Loucy (cell line): Measurements from ENCODE around the gene NMT1.

Experiments
- H2AFZ ChIP-seq: fragments of 200-600 bp; sonication (generic); 2 replicates; pipeline ENCODE4 v1.6.0; 2016; ENCODE audit warnings: antibody characterized with exemption, mild to moderate bottlenecking, low read length, moderate library complexity
- H3F3A ChIP-seq: fragments of 200-600 bp; 2 replicates; pipeline ENCODE4 v1.6.0; 2016; ENCODE audit warnings: antibody characterized with exemption, low read depth, mild to moderate bottlenecking
- H3K27me3 ChIP-seq: fragments of 200-600 bp; sonication (generic); 2 replicates; pipeline ENCODE4 v1.6.1; 2014; ENCODE audit warnings: low read length, mild to moderate bottlenecking; ENCODE audit not compliant: insufficient read depth, poor library complexity, severe bottlenecking
- H3K36me3 ChIP-seq: fragments of 200-600 bp; sonication (generic); 2 replicates; pipeline ENCODE4 v1.6.1; 2016; ENCODE audit warnings: low read length; ENCODE audit not compliant: insufficient read depth
- H3K4me1 ChIP-seq: fragments of 200-600 bp; sonication (generic); 2 replicates; pipeline ENCODE4 v1.5.1; 2014; ENCODE audit warnings: low read length, mild to moderate bottlenecking; ENCODE audit not compliant: insufficient read depth, poor library complexity, severe bottlenecking
- H3K4me2 ChIP-seq: fragments of 200-600 bp; sonication (generic); 2 replicates; pipeline ENCODE4 v1.6.0; 2014; ENCODE audit warnings: antibody characterized with exemption, low read length, low read depth, mild to moderate bottlenecking; ENCODE audit not compliant: poor library complexity, severe bottlenecking
- H3K4me3 ChIP-seq: fragments of 200-600 bp; sonication (generic); 2 replicates; pipeline ENCODE4 v1.5.1; 2014; ENCODE audit warnings: low read length, mild to moderate bottlenecking, mixed read lengths; ENCODE audit not compliant: poor library complexity, severe bottlenecking
- H3K79me2 ChIP-seq: fragments of 200-600 bp; sonication (generic); 2 replicates; pipeline ENCODE4 v1.6.1; 2014; ENCODE audit warnings: low read length; ENCODE audit not compliant: insufficient read depth
- H3K9ac ChIP-seq: fragments of 200-600 bp; sonication (generic); 2 replicates; pipeline ENCODE4 v1.6.0; 2014; ENCODE audit warnings: mild to moderate bottlenecking, low read depth, low read length, moderate library complexity; ENCODE audit not compliant: poor library complexity, severe bottlenecking
- H3K9me2 ChIP-seq: fragments of 200-600 bp; sonication (generic); replicated peaks from 2 replicates; pipeline ENCODE4 v1.6.1; 2016; ENCODE audit warnings: low read depth, low read length, mixed read lengths
- H3K9me3 ChIP-seq: fragments of 200-600 bp; sonication (generic); 2 replicates; pipeline ENCODE4 v1.6.1; 2014; ENCODE audit warnings: mild to moderate bottlenecking, antibody characterized with exemption, low read length, low read depth; ENCODE audit not compliant: insufficient read depth
- H4K20me1 ChIP-seq: fragments of 200-600 bp; sonication (generic); 2 replicates; pipeline ENCODE4 v1.6.0; 2014; ENCODE audit warnings: antibody characterized with exemption, low read length, mild to moderate bottlenecking; ENCODE audit not compliant: insufficient read depth, poor library complexity, severe bottlenecking
- EZH2phosphoT487 ChIP-seq: fragments of 200-600 bp; IDR thresholded peaks from 2 replicates; pipeline ENCODE4 v1.6.1; 2018; ENCODE audit warnings: antibody characterized with exemption, mild to moderate bottlenecking, moderate library complexity, borderline replicate concordance
- TF ChIP-seq, protein P1 (sequence below): fragments of 200-600 bp; sonication (generic); conservative IDR thresholded peaks from 2 replicates; pipeline ENCODE4 v1.5.1; 2014; ENCODE audit warnings: mild to moderate bottlenecking, antibody characterized with exemption, low read length

The NMT1 gene

DNA sequence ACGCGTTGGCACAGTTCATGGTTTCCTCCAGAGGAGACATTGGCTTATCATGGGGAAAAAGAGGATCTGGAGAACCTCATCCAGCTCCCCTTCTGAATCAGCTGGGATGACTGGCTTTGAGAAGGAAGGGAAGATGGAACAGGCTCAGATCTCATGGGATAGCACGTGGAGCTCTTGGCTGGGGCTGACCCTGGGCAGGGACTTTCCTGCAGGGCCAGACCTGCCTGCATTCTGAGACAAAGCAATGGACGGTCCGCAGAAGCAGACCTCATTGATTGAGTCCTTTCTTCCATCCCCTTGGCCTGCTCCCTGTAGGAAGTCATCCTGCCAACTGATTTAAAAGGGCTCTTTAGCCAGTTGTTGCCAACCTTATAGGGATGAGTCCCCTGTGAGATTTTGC, 45.0 kb downstream of the NMT1 start:
- H3K4me3 ChIP-seq = no peak overlapping the region
- no peaks in the 10 kb centered on the region for H4K20me1 ChIP-seq

DNA sequence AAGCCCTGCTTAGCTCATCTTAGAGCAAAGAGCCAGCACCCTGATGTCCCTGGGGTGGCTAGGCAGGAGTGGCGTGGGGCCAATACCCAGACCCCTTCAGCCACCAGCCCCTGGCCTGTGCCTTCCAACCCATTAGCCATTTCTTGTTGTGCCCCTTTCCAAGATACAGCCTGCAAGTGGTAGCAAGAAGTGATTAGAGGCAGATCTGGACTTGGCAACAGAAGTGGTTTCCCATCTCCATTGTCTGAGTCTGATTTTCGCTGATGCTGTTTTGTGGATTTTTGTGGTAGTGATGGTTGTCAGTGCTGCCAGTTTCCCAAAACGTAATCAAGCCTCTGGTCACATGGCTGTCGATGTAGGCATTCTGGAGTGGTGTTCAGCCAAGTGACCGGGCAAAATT, 45.5 kb downstream of the NMT1 start:
- no peak overlapping the region for H2AFZ ChIP-seq
- H3K27me3 ChIP-seq = no peaks in the 10 kb centered on the region
- H3K36me3 ChIP-seq = peaks cover 64% of the 10 kb centered on the region; the same call in 1 of the 2 replicates
- H3F3A ChIP-seq = no peaks in the 10 kb centered on the region
- no peaks in the 10 kb centered on the region for H3K4me1 ChIP-seq
- H3K4me2 ChIP-seq = no peak overlapping the region
- H3K9me2 ChIP-seq = no peaks in the 10 kb centered on the region
- H3K9ac ChIP-seq = no peak overlapping the region
- H3K4me3 ChIP-seq = no peak overlapping the region
- no peaks in the 10 kb centered on the region for H4K20me1 ChIP-seq
- TF ChIP-seq EZH2phosphoT487 = no peak
- TF ChIP-seq, protein P1, sequence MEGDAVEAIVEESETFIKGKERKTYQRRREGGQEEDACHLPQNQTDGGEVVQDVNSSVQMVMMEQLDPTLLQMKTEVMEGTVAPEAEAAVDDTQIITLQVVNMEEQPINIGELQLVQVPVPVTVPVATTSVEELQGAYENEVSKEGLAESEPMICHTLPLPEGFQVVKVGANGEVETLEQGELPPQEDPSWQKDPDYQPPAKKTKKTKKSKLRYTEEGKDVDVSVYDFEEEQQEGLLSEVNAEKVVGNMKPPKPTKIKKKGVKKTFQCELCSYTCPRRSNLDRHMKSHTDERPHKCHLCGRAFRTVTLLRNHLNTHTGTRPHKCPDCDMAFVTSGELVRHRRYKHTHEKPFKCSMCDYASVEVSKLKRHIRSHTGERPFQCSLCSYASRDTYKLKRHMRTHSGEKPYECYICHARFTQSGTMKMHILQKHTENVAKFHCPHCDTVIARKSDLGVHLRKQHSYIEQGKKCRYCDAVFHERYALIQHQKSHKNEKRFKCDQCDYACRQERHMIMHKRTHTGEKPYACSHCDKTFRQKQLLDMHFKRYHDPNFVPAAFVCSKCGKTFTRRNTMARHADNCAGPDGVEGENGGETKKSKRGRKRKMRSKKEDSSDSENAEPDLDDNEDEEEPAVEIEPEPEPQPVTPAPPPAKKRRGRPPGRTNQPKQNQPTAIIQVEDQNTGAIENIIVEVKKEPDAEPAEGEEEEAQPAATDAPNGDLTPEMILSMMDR = no peak
- H3K9me3 ChIP-seq = no peaks in the 10 kb centered on the region
- H3K79me2 ChIP-seq = no peaks in the 10 kb centered on the region

More for the DNA sequence above, 45.0 kb downstream of the NMT1 start:
- H3K9me2 ChIP-seq = no peaks in the 10 kb centered on the region
- no peaks in the 10 kb centered on the region for H3K27me3 ChIP-seq
- H3K79me2 ChIP-seq = no peaks in the 10 kb centered on the region
- TF ChIP-seq, protein P1 = no peak
- TF ChIP-seq EZH2phosphoT487 = no peak
- H3K4me2 ChIP-seq = no peak overlapping the region
- H3K4me1 ChIP-seq = no peaks in the 10 kb centered on the region
- H3K36me3 ChIP-seq = peaks cover 66% of the 10 kb centered on the region; the same call in 1 of the 2 replicates
- no peaks in the 10 kb centered on the region for H3F3A ChIP-seq
- no peaks in the 10 kb centered on the region for H3K9me3 ChIP-seq
- no peak overlapping the region for H3K9ac ChIP-seq
- no peak overlapping the region for H2AFZ ChIP-seq

DNA sequence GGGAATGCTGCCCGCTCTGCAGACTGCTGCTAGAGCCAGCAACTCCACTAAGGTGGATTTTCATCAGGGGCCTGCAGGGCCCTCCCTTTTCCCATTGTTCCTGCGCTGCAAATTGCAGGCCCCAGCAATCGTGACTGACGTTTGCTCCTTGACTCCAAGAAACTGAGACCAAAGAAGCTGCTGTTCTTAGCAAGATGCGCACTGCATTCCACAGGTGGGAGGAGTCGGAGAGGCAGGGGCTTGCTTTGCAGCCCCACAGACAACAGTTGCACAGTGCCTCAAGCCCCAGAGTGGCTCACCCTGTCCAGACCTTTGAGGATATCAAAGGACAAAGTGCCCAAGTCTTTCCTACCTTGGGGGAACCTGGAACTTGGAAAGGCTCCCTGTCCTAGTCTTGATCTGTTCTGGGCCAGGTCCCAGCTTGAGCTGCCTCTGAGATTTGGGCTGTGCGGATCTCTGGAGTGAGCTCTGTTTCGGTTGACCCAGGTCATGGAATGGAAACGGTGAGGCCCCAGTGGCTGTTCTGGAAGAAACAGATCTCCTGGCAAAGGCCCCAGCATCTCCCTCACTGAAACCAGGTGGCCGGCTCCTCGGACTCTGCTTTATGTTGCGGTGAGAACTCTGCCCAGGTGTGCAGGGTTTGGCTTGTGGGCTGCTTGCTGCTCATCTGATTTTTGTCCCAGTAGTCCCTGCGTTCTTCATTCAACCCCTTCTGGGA, 46.3 kb downstream of the NMT1 start:
- no peaks in the 10 kb centered on the region for H3K79me2 ChIP-seq
- H3K9me2 ChIP-seq = no peaks in the 10 kb centered on the region
- no peak overlapping the region for H3K9ac ChIP-seq
- H4K20me1 ChIP-seq = no peaks in the 10 kb centered on the region
- no peaks in the 10 kb centered on the region for H3K9me3 ChIP-seq
- TF ChIP-seq, protein P1 = no peak
- no peak for TF ChIP-seq EZH2phosphoT487
- H3K4me3 ChIP-seq = no peak overlapping the region
- no peaks in the 10 kb centered on the region for H3F3A ChIP-seq
- H2AFZ ChIP-seq = no peak overlapping the region
- no peak overlapping the region for H3K4me2 ChIP-seq
- H3K36me3 ChIP-seq = peaks cover 56% of the 10 kb centered on the region; the same call in 1 of the 2 replicates
- H3K27me3 ChIP-seq = no peaks in the 10 kb centered on the region
- no peaks in the 10 kb centered on the region for H3K4me1 ChIP-seq
